Activated CD4-positive, alpha-beta T cell treated with anti-CD3 and anti-CD28 coated beads, Interleukin-2, amount 10 ng/mL, durations not matched to agents 7 days and 5 days (primary cell): ENCODE data around the gene EMP1. TPM values are rescaled to one million over a fixed set of nuclear protein-coding genes. Genes with fewer than 3 reads are reported as not detected.

Experiments used
- CTCF ChIA-PET: fragments of 350-600 bp; sonication (Branson Sonifier 250); formaldehyde crosslinking; loops from one replicate; lab custom pipeline; 2021; ENCODE audit warnings: antibody characterized with exemption; lab: Charles Lee
- POLR2A ChIA-PET: fragments of 350-600 bp; sonication (Branson Sonifier 250); formaldehyde crosslinking; loops from one replicate; lab custom pipeline; 2021; ENCODE audit warnings: antibody characterized with exemption; lab: Charles Lee
- DNase-seq: peaks from one replicate; pipeline ENCODE4 v3.0.0-alpha.2; 2020
- H3K27ac Mint-ChIP-seq: one replicate; pipeline ENCODE4 v1.8.0; 2021; ENCODE audit warnings: mild to moderate bottlenecking, moderate library complexity, mixed read lengths
- H3K27me3 Mint-ChIP-seq: one replicate; pipeline ENCODE4 v1.8.0; 2021; ENCODE audit warnings: mixed read lengths
- H3K36me3 Mint-ChIP-seq: one replicate; pipeline ENCODE4 v1.8.0; 2021; ENCODE audit warnings: low read depth, mixed read lengths
- H3K4me1 Mint-ChIP-seq: one replicate; pipeline ENCODE4 v1.8.0; 2021; ENCODE audit warnings: mixed read lengths
- H3K4me3 Mint-ChIP-seq: one replicate; pipeline ENCODE4 v1.8.0; 2021; ENCODE audit warnings: mild to moderate bottlenecking, moderate library complexity, mixed read lengths
- H3K9me3 Mint-ChIP-seq: one replicate; pipeline ENCODE4 v1.8.0; 2021; ENCODE audit warnings: mixed read lengths
- total RNA-seq, 2 experiments: library from RNA; stranded (reverse); gene quantifications; one replicate each; pipeline ENCODE4 v1.2.3, GENCODE V29; 2021

Gene EMP1
- total RNA-seq, 2 experiments from 2014 or later = 35.0 to 36.1 TPM

DNA sequence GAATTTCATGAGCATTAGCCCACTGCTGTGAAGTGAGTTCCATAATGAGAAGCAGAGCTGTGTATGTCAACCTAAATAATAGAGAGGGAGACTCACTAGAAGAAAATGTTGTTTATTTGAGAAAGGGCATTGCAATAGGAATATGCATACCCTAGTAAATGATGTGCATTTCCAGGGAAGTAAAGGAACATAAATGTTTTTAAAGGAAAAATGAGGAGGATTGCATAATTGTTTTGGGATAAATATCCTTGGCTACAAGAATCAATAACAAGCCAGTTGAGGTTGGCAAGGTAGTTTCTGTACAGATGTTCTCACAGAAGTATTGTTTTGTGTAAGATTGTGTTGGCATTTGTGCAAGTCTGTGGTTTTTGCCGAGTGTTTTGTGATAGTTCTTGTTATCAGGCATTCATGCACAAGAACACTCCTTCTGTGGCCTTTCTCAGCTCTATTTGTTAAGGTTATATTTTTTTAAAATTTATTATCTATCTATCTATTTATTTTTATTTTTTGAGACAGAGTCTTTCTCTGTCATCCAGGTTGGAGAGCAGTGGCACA is 47.1 kb downstream of the EMP1 start:
- no peak overlapping the region for H3K4me3 Mint-ChIP-seq
- DNase-seq = no peak
- POLR2A ChIA-PET = no interaction called here
- peaks cover 26% of the 10 kb centered on the region for H3K27me3 Mint-ChIP-seq
- H3K4me1 Mint-ChIP-seq = no peaks in the 10 kb centered on the region
- no peaks in the 10 kb centered on the region for H3K36me3 Mint-ChIP-seq
- no peak overlapping the region for H3K27ac Mint-ChIP-seq
- CTCF ChIA-PET = no interaction called here
- no peaks in the 10 kb centered on the region for H3K9me3 Mint-ChIP-seq

DNA sequence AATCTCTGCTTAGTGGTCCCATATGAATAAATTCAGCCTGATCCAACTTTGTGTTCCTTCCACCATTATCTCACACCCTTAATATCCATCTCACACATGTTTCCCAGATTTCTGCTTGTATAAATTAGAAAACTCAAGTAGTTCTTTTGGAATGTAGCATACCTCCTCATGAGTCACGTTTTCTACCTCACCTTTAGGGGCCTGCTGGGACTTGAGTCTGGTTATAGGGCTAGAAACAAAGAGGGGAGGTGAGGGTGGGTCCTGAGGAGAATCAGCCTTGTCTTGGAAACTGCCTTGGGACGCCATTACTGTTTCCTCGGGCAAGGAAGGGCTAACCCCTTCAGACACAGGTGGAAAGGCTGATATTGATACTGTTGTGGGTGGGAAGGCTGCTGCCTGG is 51.1 kb downstream of the EMP1 start:
- H3K4me3 Mint-ChIP-seq = no peak overlapping the region
- no peaks in the 10 kb centered on the region for H3K9me3 Mint-ChIP-seq
- ChIA-PET POLR2A (no interaction called here), CTCF (no interaction called here)
- peaks cover 12% of the 10 kb centered on the region for H3K27me3 Mint-ChIP-seq
- no peaks in the 10 kb centered on the region for H3K36me3 Mint-ChIP-seq
- DNase-seq = no peak
- no peaks in the 10 kb centered on the region for H3K4me1 Mint-ChIP-seq
- no peak overlapping the region for H3K27ac Mint-ChIP-seq

DNA sequence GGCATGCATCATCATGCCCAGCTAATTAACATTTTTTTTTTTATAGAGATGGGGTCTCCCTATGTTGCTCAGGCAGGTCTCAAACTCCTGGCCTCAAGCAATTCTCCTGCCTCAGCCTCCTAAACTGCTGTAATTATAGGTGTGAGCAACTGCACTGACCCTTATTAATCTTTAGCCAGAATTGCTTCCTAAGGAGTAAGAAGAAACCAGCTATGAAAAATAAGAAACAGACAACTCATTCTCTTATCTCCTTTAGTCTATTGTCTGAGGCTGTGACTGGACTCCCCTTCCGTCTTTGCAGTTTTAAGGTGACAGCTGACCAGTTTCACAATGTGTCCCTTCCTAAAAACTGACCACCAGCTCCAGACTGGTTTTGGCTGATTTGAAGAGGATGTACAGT is 52.4 kb downstream of the EMP1 start:
- CTCF ChIA-PET = no interaction called here

DNA sequence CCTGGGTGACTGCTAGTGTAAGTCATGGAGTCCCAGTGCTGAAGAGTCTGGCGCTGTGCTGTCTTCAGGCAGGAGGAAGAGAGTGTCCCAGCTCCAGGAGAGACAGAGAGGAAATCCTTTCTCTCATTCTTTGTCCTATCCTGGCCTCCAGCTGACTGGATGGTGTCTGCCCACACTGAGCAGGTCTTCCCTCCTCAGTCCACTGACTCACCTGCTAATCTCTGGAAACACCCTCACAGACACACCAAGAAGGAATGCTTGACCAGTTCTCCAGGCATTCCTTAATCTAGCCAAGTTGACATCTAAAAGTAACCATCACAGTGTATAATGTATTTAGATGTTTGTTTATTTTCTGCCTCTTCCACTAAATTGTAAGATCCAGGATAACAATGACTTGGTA is 53.9 kb downstream of the EMP1 start:
- CTCF ChIA-PET = no interaction called here

More for the DNA sequence above, 52.4 kb downstream of the EMP1 start:
- no peak overlapping the region for H3K4me3 Mint-ChIP-seq
- no peak for DNase-seq
- H3K27me3 Mint-ChIP-seq = peaks cover 12% of the 10 kb centered on the region
- H3K9me3 Mint-ChIP-seq = no peaks in the 10 kb centered on the region
- H3K27ac Mint-ChIP-seq = no peak overlapping the region
- POLR2A ChIA-PET = no interaction called here
- no peaks in the 10 kb centered on the region for H3K36me3 Mint-ChIP-seq
- no peaks in the 10 kb centered on the region for H3K4me1 Mint-ChIP-seq

DNA sequence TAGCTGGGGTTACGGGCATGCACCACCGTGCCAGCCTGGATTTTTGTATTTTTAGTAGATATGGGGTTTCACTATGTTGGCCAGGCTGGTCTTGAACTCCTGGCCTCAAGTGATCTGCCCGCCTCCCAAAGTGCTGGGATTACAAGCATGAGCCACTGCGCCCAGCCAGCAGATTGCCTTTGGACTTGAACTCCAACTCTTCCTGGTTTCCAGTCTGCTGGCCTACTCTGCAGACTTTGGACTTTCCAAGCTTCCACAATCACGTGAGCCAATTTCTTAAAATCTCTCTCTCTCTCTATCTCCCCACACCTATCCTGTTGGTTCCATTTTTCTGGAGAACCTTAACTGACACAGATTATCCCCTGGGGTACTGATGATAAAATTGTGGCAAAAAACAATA is 55.0 kb downstream of the EMP1 start:
- Mint-ChIP-seq H3K4me1 (peaks cover 4% of the 10 kb centered on the region), H3K36me3 (no peaks in the 10 kb centered on the region), H3K4me3 (no peak overlapping the region), H3K27me3 (peaks cover 12% of the 10 kb centered on the region), H3K9me3 (no peaks in the 10 kb centered on the region), H3K27ac (no peak overlapping the region)
- DNase-seq = no peak
- ChIA-PET CTCF (no interaction called here), POLR2A (no interaction called here)

More for the DNA sequence above, 53.9 kb downstream of the EMP1 start:
- no peak for DNase-seq
- no peak overlapping the region for H3K27ac Mint-ChIP-seq
- POLR2A ChIA-PET = no interaction called here
- H3K4me1 Mint-ChIP-seq = no peaks in the 10 kb centered on the region
- H3K36me3 Mint-ChIP-seq = no peaks in the 10 kb centered on the region
- H3K9me3 Mint-ChIP-seq = no peaks in the 10 kb centered on the region
- peaks cover 12% of the 10 kb centered on the region for H3K27me3 Mint-ChIP-seq
- no peak overlapping the region for H3K4me3 Mint-ChIP-seq

DNA sequence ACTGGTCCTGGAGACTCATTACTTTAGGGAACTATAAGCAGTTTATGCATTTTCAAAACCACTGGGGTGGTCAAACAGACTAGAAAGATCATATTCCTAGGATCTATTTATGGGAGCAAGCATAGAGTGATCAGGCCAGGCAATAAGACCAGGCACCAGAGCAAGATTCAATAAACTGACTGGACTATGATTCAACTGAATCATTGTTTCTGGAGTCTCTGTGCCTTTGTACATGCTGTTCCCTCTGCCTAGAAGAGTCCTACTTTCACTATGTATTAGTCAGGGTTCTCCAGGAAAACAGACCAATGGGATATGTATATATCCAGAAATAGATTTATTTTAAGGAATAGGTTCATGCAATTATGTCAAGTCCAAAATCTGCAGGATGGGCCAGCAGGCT is 55.5 kb downstream of the EMP1 start:
- Mint-ChIP-seq H3K36me3 (no peaks in the 10 kb centered on the region), H3K27ac (no peak overlapping the region), H3K9me3 (no peaks in the 10 kb centered on the region), H3K4me3 (no peak overlapping the region), H3K27me3 (peaks cover 15% of the 10 kb centered on the region), H3K4me1 (peaks cover 4% of the 10 kb centered on the region)
- ChIA-PET CTCF (no interaction called here), POLR2A (no interaction called here)
- DNase-seq = no peak

DNA sequence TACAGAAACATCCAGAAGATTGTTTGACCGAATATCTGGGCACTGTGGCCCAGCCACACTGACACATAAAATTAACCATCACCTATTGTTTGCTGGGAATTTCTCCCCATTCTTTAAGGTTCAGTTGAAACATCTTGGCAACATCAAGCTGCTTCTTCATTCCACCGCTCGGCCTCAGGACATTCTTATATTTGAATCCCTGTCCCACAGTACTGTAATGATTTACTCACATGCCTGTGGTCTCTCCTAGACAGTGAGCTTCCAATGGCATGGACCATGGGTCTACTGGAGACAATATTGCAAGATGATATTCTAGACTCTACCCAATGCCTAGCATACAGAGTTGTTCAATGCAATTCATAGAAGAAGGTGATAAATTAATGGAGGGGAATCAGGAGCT is 56.1 kb downstream of the EMP1 start:
- no peak overlapping the region for H3K27ac Mint-ChIP-seq
- POLR2A ChIA-PET = no interaction called here
- no peak overlapping the region for H3K4me3 Mint-ChIP-seq
- peaks cover 4% of the 10 kb centered on the region for H3K4me1 Mint-ChIP-seq
- peaks cover 11% of the 10 kb centered on the region for H3K27me3 Mint-ChIP-seq
- H3K9me3 Mint-ChIP-seq = no peaks in the 10 kb centered on the region
- no peaks in the 10 kb centered on the region for H3K36me3 Mint-ChIP-seq
- no peak for DNase-seq
- CTCF ChIA-PET = no interaction called here

DNA sequence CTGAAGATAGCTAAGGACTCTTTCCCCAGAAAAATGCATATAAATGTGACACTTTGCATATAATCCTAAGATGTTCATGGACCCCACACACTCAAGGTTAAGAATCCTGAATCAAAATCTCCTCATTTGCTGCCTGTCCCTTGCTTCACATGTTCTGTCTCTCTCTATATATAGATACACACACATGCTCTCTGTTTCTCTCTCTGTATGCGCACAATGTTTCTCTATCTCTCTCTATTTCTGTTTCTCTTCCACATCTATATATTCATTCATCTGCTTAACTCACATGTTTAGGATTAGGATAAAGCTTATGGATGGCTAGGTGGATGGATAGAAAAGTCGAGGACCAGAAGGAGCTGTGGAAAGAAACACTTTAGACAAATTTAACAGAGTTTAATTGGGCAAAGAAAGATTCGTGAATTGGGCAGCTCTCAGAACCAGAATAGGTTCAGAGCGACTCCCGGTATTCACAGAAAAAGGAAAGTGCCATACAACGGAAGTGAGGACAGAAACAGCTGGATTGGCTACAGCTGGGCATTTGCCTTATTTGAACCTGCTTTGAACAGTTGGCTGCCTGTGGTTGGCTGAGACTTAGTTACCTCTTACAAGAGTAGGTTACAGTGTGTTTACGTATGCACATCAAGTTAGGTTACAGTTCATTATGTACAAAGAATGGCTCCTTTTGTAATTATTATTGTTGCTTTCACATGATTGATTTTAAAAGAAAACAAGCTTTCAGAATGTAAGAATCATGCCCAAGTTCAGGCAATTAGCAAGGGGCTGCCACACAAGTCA is 57.6 kb downstream of the EMP1 start:
- Mint-ChIP-seq H3K4me1 (peaks cover 4% of the 10 kb centered on the region), H3K36me3 (no peaks in the 10 kb centered on the region), H3K27me3 (peaks cover 6% of the 10 kb centered on the region), H3K9me3 (no peaks in the 10 kb centered on the region), H3K4me3 (no peak overlapping the region), H3K27ac (no peak overlapping the region)
- no peak for DNase-seq
- ChIA-PET POLR2A (interaction anchor here (0.6 kb wide), 1 partner anchor 13 kb away, joined by 4 read pairs; no protein-coding TSS in a partner anchor), CTCF (interaction anchor here (0.6 to 2.1 kb wide), 6 partner anchors 8 to 382 kb away, joined by 3 to 10 read pairs (median 4); no protein-coding TSS in a partner anchor)

DNA sequence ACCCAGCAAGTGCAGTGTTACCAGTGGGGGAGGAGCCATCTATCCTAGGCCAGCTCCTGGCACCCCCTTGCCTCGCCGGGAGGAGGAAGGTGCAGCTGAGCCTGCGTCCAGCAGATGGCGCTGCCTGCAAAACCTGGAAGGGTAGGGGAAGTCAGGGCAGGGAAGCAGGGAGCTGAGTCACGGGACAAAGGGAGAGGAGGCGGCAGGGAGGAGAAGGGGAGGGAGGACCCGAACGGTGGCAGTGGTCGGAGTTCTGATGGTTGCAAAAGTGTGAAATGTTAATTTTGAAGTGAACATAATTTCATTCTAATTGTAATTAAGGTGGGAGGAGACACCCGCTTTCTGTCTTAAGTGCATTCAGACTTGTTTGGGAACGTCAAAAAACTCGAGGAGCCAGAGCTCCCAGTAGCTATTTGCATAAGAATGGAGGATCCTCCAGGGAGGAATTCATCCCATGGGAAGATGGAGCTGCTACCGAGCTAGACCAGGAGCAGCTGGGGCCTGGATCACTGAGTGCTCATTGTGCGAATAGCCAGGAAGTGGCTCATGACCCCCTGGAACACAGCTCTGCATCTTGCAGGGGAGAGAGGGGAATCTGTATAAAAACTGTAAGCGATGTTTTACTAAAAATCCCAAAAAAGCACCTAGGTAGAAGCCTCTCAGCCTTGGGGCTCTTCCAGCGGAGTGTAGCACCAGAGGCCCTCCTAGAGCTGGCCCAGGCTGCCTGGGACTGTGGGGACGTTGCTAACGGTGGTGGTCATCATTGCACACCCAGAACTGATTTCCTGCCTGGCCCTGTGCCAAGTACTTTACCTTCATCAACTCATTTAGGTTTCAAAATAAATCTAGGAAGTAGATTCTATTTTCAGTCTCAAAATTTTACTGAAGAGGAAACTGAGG is 59.5 kb downstream of the EMP1 start:
- peak; percentile 79 for DNase-seq
- Mint-ChIP-seq H3K27ac (no peak overlapping the region), H3K36me3 (no peaks in the 10 kb centered on the region), H3K4me1 (peaks cover 4% of the 10 kb centered on the region), H3K9me3 (no peaks in the 10 kb centered on the region), H3K4me3 (no peak overlapping the region), H3K27me3 (peaks cover 2% of the 10 kb centered on the region)
- ChIA-PET POLR2A (no interaction called here), CTCF (interaction anchor here (0.7 to 2.1 kb wide), 12 partner anchors 10 to 325 kb away, joined by 3 to 10 read pairs (median 3); no protein-coding TSS in a partner anchor)

DNA sequence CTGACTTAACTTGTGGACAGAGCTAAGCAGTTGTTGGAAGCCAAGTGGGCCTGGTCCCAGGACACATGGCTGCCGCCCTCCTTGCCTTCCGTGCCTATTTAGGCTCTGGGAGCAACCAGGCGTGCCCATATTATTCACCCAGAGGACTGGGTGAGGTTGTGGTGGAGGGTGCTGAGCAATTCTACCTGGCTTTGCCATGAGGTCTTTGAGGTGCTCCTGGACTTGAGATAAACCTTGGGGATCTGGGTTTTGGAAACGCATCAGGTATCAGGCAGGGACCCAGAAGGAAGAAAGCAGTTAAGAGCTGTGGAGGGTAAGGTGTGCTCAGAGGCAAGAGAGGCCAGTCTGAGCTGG is 60.1 kb downstream of the EMP1 start:
- POLR2A ChIA-PET = no interaction called here
- Mint-ChIP-seq H3K4me1 (peaks cover 4% of the 10 kb centered on the region), H3K36me3 (no peaks in the 10 kb centered on the region), H3K27ac (no peak overlapping the region), H3K9me3 (no peaks in the 10 kb centered on the region), H3K27me3 (peaks cover 2% of the 10 kb centered on the region), H3K4me3 (no peak overlapping the region)
- CTCF ChIA-PET = interaction anchor here (1.0 to 2.1 kb wide), 4 partner anchors 11 to 129 kb away, joined by 3 to 10 read pairs (median 4); no protein-coding TSS in a partner anchor
- DNase-seq = no peak

DNA sequence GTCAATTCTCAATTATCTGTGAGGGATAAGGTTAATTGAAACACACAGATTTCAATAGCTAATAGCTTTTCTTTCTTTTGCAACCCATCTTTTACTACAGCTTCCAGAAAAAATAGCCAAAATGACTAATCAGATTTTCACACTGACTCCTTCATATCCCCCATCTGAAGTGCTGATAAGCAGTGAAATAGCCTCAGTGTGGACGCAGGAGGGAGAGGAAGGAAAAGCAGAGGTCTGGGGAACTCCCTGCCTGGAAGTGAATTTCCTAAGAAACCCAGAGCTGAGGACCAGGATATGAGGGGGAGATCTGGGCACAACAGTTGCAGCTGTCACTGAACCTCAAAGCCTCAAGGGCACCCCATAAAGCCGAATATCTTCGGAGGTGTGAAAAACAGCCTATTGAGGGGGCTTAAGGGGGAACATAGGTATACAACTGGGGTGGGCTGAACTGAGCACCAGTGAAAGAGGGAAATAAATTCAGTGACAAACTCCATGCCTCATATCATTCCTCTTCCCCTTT is 60.9 kb downstream of the EMP1 start:
- DNase-seq = no peak
- CTCF ChIA-PET = interaction anchor here (0.6 to 1.5 kb wide), 2 partner anchors 61 to 130 kb away, joined by 3 read pairs; no protein-coding TSS in a partner anchor
- peaks cover 4% of the 10 kb centered on the region for H3K4me1 Mint-ChIP-seq
- no peak overlapping the region for H3K27ac Mint-ChIP-seq
- H3K9me3 Mint-ChIP-seq = no peaks in the 10 kb centered on the region
- no peaks in the 10 kb centered on the region for H3K36me3 Mint-ChIP-seq
- H3K27me3 Mint-ChIP-seq = peaks cover 2% of the 10 kb centered on the region
- POLR2A ChIA-PET = no interaction called here
- H3K4me3 Mint-ChIP-seq = no peak overlapping the region

DNA sequence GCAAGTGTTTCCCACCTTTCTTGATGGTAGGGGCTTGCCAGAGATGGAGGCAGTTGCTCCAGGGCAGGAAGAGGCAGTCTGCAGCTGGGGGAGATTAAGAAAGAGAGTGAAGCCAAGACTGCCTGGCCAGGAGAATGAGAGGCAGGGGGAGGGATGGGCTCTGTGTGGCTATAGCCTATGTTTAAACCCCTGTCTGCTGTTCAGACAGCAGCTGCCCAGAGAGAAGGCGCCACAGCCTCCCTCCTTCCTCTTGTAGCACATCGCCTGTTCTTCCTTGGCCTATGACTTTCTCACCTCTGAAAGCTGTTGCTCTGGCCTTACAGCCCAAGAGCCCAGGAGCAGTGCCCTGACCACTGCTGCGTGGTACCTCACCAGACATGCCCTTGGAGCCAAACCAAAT is 61.7 kb downstream of the EMP1 start:
- no peaks in the 10 kb centered on the region for H3K9me3 Mint-ChIP-seq
- no peak overlapping the region for H3K4me3 Mint-ChIP-seq
- peaks cover 4% of the 10 kb centered on the region for H3K4me1 Mint-ChIP-seq
- ChIA-PET CTCF (no interaction called here), POLR2A (no interaction called here)
- H3K36me3 Mint-ChIP-seq = no peaks in the 10 kb centered on the region
- DNase-seq = no peak
- peaks cover 2% of the 10 kb centered on the region for H3K27me3 Mint-ChIP-seq
- H3K27ac Mint-ChIP-seq = no peak overlapping the region
